ENCODE measurements around the gene TMEM190.

DNA sequence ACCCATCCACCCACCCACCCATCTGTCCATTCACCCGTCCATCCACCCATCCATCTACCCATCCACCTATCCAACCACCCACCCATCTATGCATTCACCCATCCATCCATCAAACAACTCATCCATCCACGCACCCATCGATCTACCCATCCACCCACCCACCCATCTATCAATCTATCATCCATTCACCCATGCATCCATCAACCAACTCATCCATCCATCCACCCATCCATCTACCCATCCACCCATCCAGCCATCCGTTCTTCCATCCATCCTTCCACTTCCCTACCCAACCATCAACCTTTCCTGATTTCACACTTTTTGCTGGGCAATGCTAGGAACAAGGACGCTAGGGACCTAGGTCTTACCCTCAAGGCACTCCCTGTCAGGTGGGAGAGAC, 5.4 kb downstream of the TMEM190 start:
- TF ChIP-seq CTCF (IDR thresholded peaks at IDR 0.05) (no peak), POLR2A (IDR thresholded peaks at IDR 0.05) (no peak)
